ENCODE measurements around the gene PON3. TPM values are rescaled to one million over a fixed set of nuclear protein-coding genes. Genes with fewer than 3 reads are reported as not detected.

PON3 gene
- total and polyA plus RNA-seq, 2 of the 13 experiments (the other 11 are each of a cell fraction or from before 2014, with no cell fraction given), result 23.6 to 37.8 TPM

GRCh38 chr7:95434557-95435421 lies 38.6 kb upstream of the PON3 start, which contains the start of gene PON2 (continued):
- TF ChIP-seq SRSF1 (optimal IDR thresholded peaks at IDR 0.05; ENCODE audit: low read depth, low read length) (no peak), SAP130 (CRISPR knock-in tag; IDR thresholded peaks at IDR 0.05; ENCODE audit: low read depth) (peak; percentile 79), KLF12 (CRISPR knock-in tag; IDR thresholded peaks at IDR 0.05; ENCODE audit: borderline replicate concordance) (peak; percentile 97), THYN1 (CRISPR knock-in tag; IDR thresholded peaks at IDR 0.05; ENCODE audit: borderline replicate concordance, low read depth) (no peak), TBL1XR1 (IDR thresholded peaks at IDR 0.05; ENCODE audit: borderline replicate concordance, low read length, partially characterized antibody) (no peak), ZNF101 (CRISPR knock-in tag; IDR thresholded peaks at IDR 0.05; ENCODE audit: borderline replicate concordance, low read depth) (no peak), ZNF333 (CRISPR knock-in tag; IDR thresholded peaks at IDR 0.05; ENCODE audit: borderline replicate concordance) (no peak; the same call in 1 of the 2 replicates), ZNF296 (CRISPR knock-in tag; conservative IDR thresholded peaks at IDR 0.05) (no peak), RXRB (CRISPR knock-in tag; IDR thresholded peaks at IDR 0.05; ENCODE audit: borderline replicate concordance) (peak; percentile 40; the same call in 1 of the 2 replicates), ZBTB3 (CRISPR knock-in tag; IDR thresholded peaks at IDR 0.05; ENCODE audit: borderline replicate concordance, low read depth) (peak; percentile 55; the same call in 1 of the 2 replicates), ZBTB2 (CRISPR knock-in tag; IDR thresholded peaks at IDR 0.05; ENCODE audit: low read depth) (no peak), ZSCAN21 (CRISPR knock-in tag; IDR thresholded peaks at IDR 0.05; ENCODE audit: borderline replicate concordance) (peak; percentile 76; the same call in 1 of the 2 replicates), ATF6 (CRISPR knock-in tag; conservative IDR thresholded peaks at IDR 0.05) (peak; percentile 77; the same call in 1 of the 2 replicates), SMAD1 (CRISPR knock-in tag; IDR thresholded peaks at IDR 0.05; ENCODE audit: borderline replicate concordance, low read depth) (no peak), BRCA1 (CRISPR knock-in tag; IDR thresholded peaks at IDR 0.05) (peak; percentile 82), MTF1 (CRISPR knock-in tag; IDR thresholded peaks at IDR 0.05) (no peak), ZMYM3 (CRISPR knock-in tag; IDR thresholded peaks at IDR 0.05) (no peak), ARNTL (CRISPR knock-in tag; IDR thresholded peaks at IDR 0.05) (peak; percentile 55; the same call in 1 of the 2 replicates)
- TF ChIP-seq, protein P1, sequence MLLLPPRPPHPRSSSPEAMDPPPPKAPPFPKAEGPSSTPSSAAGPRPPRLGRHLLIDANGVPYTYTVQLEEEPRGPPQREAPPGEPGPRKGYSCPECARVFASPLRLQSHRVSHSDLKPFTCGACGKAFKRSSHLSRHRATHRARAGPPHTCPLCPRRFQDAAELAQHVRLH (CRISPR knock-in tag; IDR thresholded peaks at IDR 0.05; ENCODE audit: borderline replicate concordance, low read depth), result no peak; the same call in none of the 2 replicates
- TF ChIP-seq, protein P2, sequence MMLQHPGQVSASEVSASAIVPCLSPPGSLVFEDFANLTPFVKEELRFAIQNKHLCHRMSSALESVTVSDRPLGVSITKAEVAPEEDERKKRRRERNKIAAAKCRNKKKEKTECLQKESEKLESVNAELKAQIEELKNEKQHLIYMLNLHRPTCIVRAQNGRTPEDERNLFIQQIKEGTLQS (CRISPR knock-in tag; IDR thresholded peaks at IDR 0.05), result 0 out of 2 replicates have a peak, but pooled peaks have one; percentile 51
- TF ChIP-seq, protein P3, sequence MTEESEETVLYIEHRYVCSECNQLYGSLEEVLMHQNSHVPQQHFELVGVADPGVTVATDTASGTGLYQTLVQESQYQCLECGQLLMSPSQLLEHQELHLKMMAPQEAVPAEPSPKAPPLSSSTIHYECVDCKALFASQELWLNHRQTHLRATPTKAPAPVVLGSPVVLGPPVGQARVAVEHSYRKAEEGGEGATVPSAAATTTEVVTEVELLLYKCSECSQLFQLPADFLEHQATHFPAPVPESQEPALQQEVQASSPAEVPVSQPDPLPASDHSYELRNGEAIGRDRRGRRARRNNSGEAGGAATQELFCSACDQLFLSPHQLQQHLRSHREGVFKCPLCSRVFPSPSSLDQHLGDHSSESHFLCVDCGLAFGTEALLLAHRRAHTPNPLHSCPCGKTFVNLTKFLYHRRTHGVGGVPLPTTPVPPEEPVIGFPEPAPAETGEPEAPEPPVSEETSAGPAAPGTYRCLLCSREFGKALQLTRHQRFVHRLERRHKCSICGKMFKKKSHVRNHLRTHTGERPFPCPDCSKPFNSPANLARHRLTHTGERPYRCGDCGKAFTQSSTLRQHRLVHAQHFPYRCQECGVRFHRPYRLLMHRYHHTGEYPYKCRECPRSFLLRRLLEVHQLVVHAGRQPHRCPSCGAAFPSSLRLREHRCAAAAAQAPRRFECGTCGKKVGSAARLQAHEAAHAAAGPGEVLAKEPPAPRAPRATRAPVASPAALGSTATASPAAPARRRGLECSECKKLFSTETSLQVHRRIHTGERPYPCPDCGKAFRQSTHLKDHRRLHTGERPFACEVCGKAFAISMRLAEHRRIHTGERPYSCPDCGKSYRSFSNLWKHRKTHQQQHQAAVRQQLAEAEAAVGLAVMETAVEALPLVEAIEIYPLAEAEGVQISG (CRISPR knock-in tag; IDR thresholded peaks at IDR 0.05), result peak; percentile 87

Data from HepG2 (cell line).